Skin of body (tissue), 2 donors: ENCODE data around the gene ARHGEF1. TPM values are rescaled to one million over a fixed set of nuclear protein-coding genes. Genes with fewer than 3 reads are reported as not detected.
"Not testable (repeated sequence)": the region's sequence is repeated elsewhere in the genome, so short reads cannot be mapped to it uniquely, and the experiment has no call there.

Experiments used
- DNase-seq: peaks from one replicate; lab custom pipeline; 2025; lab: John Stamatoyannopoulos, UW
- total RNA-seq: library from RNA; depleted of rRNA; stranded (reverse); fragments of >200 nt; gene quantifications from one replicate; pipeline ENCODE4 v1.2.3, GENCODE V29; 2014

ARHGEF1 gene
- total RNA-seq, 1 donor from 2014 or later = 34.3 TPM

GRCh38 chr19:41862445-41862986, 20.5 kb upstream of the ARHGEF1 start:
- DNase-seq = no peak

GRCh38 chr19:41863209-41863931, 19.6 kb upstream of the ARHGEF1 start:
- DNase-seq = no peak

- no peak for DNase-seq
Measured at GRCh38 chr19:41864374-41864773, 18.6 kb upstream of the ARHGEF1 start.

GRCh38 chr19:41866284-41866683, 16.7 kb upstream of the ARHGEF1 start:
- DNase-seq = no peak

GRCh38 chr19:41868120-41868988, 14.6 kb upstream of the ARHGEF1 start:
- no peak for DNase-seq

- DNase-seq = no peak
Measured at GRCh38 chr19:41868989-41869300, 14.0 kb upstream of the ARHGEF1 start.

GRCh38 chr19:41869374-41869955, 13.5 kb upstream of the ARHGEF1 start:
- no peak for DNase-seq

- no peak for DNase-seq
Measured at GRCh38 chr19:41870401-41870873, 12.5 kb upstream of the ARHGEF1 start.

GRCh38 chr19:41871573-41872383, 11.2 kb upstream of the ARHGEF1 start:
- no peak for DNase-seq

- DNase-seq = no peak
Measured at GRCh38 chr19:41872384-41872774, 10.6 kb upstream of the ARHGEF1 start.

GRCh38 chr19:41872775-41873647, 10.0 kb upstream of the ARHGEF1 start:
- DNase-seq = no peak

GRCh38 chr19:41875973-41876372, 7.0 kb upstream of the ARHGEF1 start:
- DNase-seq = not testable (repeated sequence)

GRCh38 chr19:41876847-41877832, 5.8 kb upstream of the ARHGEF1 start, which contains the start of gene CD79A:
CD79A (plus strand) TSS chr19:41877279; CDS start chr19:41877305, 26 bp downstream.
- no peak for DNase-seq

- no peak for DNase-seq
Measured at GRCh38 chr19:41877916-41878905, 4.8 kb upstream of the ARHGEF1 start.

- DNase-seq = no peak
Measured at GRCh38 chr19:41879080-41879479, 3.9 kb upstream of the ARHGEF1 start.

- DNase-seq = no peak
Measured at GRCh38 chr19:41879670-41880328, 3.2 kb upstream of the ARHGEF1 start.

- DNase-seq = no peak
Measured at GRCh38 chr19:41880329-41880708, 2.7 kb upstream of the ARHGEF1 start.
